ENCODE measurements around the gene C2orf92.

DNA sequence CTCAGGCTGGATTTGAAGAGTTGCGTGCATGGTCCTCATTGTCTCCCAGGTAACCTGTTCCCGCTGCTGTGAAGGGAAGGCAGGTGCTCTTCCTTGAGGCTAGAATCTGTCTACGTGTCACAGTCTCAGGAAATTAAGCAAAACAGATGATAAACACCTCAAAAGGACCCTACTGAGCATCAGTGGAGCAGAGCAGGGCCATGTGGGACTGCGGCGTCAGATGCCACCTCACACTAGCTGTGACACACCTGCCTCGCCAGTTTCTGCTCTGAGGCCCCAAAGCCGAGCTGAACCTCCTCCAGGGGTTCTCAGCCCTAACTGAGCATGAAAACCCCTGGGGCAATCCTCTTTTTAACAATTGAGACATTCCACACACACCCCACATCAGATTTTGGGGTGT lies 2.0 kb downstream of the C2orf92 start:
- no peak for TF ChIP-seq POLR2AphosphoS5 (IDR thresholded peaks at IDR 0.05)
- no peak for TF ChIP-seq POLR2A (IDR thresholded peaks at IDR 0.05)
- TF ChIP-seq, protein P1, sequence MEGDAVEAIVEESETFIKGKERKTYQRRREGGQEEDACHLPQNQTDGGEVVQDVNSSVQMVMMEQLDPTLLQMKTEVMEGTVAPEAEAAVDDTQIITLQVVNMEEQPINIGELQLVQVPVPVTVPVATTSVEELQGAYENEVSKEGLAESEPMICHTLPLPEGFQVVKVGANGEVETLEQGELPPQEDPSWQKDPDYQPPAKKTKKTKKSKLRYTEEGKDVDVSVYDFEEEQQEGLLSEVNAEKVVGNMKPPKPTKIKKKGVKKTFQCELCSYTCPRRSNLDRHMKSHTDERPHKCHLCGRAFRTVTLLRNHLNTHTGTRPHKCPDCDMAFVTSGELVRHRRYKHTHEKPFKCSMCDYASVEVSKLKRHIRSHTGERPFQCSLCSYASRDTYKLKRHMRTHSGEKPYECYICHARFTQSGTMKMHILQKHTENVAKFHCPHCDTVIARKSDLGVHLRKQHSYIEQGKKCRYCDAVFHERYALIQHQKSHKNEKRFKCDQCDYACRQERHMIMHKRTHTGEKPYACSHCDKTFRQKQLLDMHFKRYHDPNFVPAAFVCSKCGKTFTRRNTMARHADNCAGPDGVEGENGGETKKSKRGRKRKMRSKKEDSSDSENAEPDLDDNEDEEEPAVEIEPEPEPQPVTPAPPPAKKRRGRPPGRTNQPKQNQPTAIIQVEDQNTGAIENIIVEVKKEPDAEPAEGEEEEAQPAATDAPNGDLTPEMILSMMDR (IDR thresholded peaks at IDR 0.05): no peak
- TF ChIP-seq EP300 (IDR thresholded peaks at IDR 0.05): no peak
